GM21717 (cell line): ENCODE results near the gene IGHMBP2.
"Not testable (repeated sequence)": the region's sequence is repeated elsewhere in the genome, so short reads cannot be mapped to it uniquely, and the experiment has no call there.

Source experiments
- ATAC-seq: cut with Tn5 transposase; IDR thresholded peaks from one replicate; pipeline ENCODE4 v1.9.1; 2021; ENCODE audit warnings: mild to moderate bottlenecking, moderate library complexity; ENCODE audit not compliant: unreplicated experiment

Gene IGHMBP2

DNA sequence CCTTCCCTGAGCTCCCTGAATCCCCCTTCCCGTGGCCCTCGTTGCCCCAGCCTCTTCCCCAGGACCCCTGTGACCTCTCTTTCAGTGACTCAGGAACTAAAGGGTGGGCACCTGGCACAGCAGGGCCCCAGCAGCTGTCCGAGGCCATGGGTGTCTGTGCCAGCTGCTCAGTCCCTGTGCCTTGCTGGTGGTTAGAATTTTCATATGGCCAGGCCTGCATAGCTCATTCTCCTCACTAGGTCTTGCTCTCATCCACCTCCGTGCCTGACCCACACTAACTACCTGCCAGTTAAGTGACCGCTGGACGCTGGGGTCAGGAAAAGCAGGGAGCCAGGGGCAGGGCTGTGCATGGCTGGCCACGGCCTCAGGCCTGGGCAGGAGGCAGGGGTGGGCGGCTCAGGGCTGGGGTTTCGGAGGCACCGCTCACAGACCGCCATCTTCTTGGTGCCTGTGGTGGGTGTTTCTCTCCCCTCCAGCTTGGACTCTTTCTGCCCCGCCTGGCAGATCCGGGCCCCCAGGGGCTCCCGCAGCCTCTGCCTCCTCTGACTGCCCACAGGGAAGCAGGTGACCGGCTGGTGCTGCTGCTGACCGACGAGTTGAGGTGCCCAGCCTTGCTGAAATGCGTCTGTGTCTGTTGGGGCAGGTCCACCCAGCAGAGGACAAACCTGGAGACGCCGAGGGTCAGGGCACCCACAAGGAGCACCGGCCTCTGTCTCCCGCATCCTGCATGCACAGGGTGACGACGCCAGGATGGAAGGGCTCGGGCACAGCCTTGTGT is 56.8 kb downstream of the IGHMBP2 start:
- no peak for ATAC-seq

DNA sequence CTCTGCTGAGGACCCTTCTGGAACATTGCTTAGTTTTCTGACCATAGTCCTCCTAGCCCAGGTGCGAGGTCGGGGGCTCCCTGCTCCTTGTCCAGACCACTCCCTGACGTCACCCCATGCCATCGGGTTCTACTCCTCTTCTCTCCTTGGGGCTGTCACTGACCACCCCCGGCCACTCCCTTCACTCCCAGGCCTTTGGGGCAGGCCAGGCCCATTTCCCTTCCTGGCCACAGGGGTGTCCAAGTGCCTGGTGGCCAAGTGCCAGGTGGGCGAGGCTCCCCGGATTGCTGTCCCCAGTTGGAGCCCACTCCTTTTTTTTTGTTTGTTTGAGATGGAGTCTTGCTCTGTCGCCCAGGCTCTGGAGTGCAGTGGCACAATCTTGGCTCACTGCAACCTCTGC is 57.6 kb downstream of the IGHMBP2 start:
- no peak for ATAC-seq

- no peak for ATAC-seq
Observed at GRCh38 chr11:68962527-68963250, 59.0 kb downstream of the IGHMBP2 start.

- ATAC-seq = no peak
Observed at GRCh38 chr11:68963779-68964178, 60.1 kb downstream of the IGHMBP2 start.

DNA sequence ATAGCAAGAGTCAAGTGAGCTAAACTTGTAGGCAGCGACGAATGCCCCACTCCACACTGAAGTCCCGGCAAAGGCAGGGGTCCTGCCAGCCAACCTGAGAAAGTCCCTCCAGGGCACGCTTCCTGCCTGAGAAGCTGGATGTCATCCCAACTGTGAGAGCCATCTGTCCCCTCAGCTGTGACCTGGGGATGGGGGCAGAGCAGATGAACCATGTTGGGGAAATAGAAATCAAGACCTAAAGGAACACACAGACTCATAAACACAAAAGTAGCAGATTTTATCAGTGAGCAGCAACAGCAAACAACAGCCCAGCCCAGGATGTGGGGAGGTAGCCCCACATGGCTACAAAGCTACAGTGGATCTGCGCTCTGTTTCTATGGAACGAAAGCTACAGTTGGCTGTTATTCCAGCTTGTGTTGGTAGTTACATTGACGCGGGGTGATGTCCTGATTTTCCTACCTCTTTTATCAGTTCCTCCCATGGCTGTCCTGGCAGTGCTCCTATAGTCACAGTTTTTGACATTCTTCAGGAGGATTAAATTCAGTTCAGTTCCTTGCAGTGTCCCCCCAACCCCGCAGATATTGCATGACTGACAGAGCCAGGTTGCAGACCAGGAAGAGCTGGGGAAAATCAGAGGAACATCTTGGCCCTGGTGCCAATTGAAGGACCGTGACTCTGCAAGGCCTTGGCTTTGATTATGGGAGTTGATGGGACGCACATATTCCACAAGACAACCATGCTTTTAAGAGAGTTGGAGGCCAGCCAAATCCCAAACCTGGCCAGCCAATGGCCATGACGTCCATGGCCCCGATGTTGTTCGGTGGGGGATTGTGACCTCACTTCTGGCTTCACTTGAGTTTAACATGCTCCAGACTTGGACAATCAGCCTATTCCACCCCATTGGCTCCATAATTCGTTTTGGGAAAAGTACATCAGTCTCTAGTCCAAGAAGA is 62.5 kb downstream of the IGHMBP2 start:
- no peak for ATAC-seq

DNA sequence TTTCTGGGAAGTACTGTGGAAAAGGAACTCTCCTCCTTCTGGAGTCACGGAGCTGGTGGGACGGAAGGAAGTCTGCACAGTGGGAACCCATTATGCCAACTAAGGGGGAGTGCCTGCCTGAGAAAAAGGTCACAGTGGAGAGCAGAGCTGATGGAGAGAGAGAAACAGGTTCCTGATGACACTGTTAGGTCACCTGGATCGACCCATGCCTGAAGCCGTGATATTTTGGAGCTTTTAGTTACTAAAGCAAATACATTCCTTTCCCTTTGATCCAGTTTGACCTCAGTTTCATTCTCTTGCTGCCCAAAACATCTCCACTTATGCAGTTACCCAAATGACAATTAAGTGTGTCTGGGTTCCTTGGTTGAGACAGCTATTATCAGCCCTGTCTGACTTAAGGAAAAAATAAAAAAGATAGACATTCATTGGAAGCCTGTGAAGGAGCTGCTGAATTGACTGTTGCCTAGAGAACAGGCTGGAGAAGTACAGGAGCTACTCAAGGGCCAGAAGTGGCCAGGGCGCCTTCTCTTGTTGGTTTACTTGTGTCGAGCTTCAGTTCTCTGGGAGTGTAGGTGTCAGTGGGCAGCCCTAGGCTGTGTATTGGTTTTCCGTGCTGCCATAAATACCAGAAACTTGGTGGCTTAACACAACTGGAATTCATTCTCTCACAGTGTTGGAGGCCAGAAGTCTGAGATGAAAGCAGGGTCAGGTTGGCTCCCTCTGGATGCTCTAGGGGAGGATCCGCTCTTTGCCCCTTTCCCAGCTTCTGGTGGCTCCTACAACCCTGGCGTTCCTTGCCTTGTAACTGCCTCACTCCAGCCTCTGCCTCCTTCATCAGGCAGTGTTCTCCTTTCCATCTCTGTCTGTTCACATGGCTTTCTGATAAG is 63.4 kb downstream of the IGHMBP2 start:
- no peak for ATAC-seq

DNA sequence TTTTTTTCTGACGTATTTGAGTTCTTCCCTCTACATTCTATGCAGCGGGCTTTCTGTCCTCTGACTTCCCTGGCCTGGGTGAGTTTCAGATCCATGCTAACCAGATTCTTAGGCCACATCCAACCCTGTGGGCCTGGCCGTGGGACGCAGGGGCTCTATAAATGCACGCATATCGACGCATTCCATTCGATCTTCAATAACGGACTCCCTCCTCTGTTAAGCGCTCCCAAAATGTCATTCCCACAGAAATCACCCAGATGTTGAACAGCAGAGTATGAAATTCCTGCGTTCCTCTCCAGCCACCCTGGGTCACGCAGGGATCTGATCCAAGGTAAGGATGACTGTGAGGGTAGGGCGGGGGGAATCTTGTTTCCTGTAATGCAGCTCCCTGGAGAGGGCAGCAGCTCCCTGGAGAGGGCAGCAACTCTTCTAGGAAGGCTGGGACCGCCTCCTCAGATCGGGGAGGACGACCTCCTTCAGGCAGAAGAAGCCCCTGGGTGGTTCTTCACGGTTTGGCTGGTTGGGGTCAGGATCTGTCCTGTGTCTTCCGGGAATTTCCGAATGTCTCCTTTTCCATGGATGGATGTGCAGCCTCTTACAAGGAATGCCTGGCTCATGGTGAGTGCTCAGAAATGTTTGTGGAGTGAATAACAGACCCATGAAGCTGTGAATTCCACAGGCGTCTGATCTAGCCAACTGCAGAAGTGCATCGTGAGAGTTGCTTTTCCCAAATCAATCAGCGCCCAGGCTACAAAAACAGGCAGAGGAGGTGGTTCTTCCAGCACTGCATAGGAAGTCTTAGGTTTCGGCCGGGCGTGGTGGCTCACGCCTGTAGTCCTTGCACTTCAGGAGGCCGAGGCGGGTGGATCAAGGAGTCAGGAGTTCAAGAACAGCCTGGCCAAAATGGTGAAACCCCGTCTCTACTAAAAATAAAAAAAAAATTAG is 64.9 kb downstream of the IGHMBP2 start:
- no peak for ATAC-seq

DNA sequence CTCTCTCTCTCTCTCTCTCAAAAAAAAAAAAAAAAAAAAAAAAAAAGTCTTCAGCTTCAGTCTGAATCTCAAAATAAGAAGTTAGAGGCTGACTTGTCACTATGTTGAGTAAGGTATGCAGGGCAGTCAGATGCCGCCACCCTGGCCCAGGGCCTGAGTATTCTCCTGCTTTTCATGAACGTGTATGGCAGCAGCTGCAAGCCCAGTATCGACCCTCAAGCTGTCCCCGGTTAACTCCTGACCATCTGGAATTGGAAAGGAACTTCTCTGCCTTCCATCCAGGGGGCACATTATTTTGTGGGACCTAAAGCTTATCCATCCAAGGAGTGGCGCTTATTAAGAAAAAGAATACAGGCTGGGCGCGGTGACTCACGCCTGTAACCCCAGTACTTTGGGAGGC is 65.7 kb downstream of the IGHMBP2 start:
- ATAC-seq = no peak

GRCh38 chr11:68970921-68971636 is 67.4 kb downstream of the IGHMBP2 start:
- ATAC-seq = no peak

DNA sequence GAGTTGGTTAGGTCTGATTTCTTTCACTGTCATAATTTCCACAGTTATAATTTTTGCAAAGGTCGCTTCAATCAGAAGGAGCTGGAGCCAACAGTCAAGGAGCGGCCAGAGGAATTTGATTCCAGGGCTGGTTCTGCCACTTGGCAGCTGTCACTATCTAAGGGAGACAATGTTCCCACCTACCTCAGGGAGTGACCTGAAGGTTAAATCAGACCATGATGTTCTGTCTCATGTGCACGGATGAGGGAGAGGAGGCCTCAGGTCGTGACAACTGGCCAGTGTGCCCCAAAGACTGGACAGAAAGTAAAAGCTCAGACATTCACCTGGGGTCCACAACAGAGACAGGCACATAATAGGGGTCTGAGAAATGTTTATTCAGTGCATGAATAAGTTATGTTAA is 69.5 kb downstream of the IGHMBP2 start:
- no peak for ATAC-seq

GRCh38 chr11:68973706-68974105 is 70.0 kb downstream of the IGHMBP2 start:
- not testable (repeated sequence) for ATAC-seq

DNA sequence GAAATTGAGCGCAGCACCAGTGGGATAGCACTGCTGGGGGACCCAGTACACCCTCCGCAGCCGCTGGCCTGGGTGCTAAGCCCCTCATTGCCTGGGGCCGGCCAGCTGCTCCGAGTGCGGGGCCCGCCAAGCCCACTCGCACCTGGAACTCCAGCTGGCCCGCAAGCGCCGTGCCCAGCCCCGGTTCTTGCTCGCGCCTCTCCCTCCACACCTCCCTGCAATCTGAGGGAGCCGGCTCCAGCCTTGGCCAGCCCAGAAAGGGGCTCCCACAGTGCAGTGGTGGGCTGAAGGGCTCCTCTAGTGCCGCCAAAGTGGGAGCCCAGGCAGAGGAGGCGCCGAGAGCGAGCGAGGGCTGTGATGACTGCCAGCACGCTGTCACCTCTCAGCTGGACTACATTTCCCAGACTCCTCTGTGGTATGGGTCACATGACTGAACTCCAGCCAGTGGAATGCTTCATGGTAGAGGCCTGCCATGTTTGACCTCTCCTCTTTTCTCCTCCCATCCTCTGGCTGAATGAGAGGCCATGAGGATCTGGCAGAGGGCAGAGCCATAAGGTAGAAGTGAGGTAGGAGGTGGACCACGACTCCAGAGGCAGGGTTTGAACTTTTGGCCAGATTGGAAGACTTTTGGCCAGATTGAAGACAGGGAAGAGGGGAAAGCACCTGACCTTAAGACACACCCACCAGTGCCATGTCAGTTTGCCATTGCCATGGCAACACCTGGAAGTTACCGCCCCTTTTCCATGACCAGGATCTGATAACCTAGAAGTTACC is 70.9 kb downstream of the IGHMBP2 start:
- no peak for ATAC-seq

- ATAC-seq = no peak
Observed at GRCh38 chr11:68976095-68976494, 72.4 kb downstream of the IGHMBP2 start.

DNA sequence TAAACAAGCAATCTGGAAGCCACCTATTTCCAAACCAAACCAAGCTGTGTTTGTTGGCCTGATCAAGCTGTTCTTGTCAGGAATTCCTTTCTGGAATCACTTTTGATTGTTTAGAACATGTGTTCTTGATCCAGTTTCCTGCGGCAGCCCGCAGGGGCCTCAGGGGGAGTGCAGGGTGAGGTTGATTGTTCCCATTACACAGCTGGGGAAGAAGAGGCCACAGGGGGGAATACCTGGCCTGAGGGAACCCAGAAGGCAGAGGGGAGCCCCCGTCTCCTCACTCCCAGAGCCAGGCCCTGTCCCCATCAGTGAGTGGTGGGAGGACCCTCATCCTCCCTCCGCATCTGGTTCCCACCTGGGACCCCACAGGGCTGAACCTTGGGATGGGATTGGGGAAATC is 72.9 kb downstream of the IGHMBP2 start:
- no peak for ATAC-seq

DNA sequence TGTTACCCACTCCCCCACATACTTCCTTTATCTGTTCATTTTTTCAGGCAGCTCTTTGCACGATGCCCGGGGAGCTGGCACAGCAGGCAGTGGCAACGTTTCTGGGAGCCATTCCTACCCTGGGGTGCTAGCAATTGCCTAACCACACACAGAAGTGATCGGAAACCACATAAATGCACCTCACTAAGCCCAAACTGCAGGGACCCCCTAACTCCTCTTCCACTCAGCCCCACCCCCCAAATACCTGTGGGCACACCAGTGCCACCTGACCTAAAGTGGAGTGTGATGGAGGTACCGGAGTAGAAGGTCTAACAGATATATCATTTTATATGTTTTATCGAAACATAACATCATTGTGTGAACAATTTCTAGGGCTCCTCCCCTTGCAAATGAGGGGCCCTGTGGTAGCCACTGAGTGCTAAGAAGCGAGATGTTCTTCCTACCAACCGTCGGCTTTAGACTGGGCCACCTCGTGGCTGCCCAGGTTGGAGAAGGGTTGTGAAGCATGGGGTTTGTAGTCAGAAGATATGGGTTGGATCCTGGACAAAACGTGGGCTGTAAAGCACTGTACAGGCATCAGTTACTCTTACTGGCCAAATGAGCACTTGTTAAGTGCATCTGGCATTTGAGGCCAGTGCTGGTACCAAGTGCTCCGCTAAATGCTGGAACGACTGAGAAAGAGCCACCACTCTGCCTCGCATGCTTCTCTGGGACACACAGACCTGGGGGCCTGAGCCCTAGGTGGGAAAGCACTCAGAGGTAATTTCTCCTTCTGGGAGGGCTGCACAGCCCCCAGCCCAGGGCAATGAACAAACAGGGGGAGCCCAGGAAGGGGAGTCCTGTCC is 74.3 kb downstream of the IGHMBP2 start:
- no peak for ATAC-seq

GRCh38 chr11:68978626-68978930 is 74.9 kb downstream of the IGHMBP2 start:
- ATAC-seq = no peak

GRCh38 chr11:68978931-68979594 is 75.4 kb downstream of the IGHMBP2 start:
- no peak for ATAC-seq
